Hematopoietic multipotent progenitor cell (in vitro differentiated cells): ENCODE measurements around the gene NME9. TPM values are rescaled to one million over a fixed set of nuclear protein-coding genes. Genes with fewer than 3 reads are reported as not detected.

Experiments
- DNase-seq, 3 donors: peaks; one replicate each; pipeline ENCODE4 v3.0.0-alpha.2; 2011 to 2015; ENCODE audit warnings: low read depth in 2 of 3, low spot score in 2 of 3
- total RNA-seq: library from RNA; depleted of rRNA; stranded (reverse); fragments of >200 nt; gene quantifications from one replicate; pipeline ENCODE4 v1.2.3, GENCODE V29; 2012

Gene NME9
- total RNA-seq, 1 donor, result 1.1 TPM

- DNase-seq, result no peak
These were observed 6.9 kb upstream of the NME9 start for GRCh38 chr3:138336454-138336999.

DNA sequence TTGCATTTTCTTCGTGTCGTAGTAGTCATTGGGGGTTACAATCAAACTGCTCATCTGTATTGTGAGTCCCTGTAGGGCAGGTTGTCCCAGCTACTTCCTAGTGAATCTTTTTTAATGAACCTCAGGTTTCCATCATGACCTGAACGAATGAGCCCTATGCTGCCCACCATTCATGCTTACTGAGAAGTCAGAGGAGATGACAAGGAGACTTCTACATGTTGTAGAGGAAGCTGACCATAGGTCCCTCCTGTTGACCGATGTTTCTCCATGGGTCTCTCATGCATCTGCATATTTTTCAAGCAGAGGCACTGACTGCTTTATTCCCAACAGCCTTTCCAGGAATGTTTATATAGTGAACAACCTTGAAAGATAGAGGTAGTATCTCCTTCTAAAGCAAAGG, 5.0 kb upstream of the NME9 start:
- DNase-seq, result no peak

- DNase-seq, result peak in 2 of 3 donors; percentile 37 to 69
These were observed 2.9 kb upstream of the NME9 start for GRCh38 chr3:138332472-138333073.

DNA sequence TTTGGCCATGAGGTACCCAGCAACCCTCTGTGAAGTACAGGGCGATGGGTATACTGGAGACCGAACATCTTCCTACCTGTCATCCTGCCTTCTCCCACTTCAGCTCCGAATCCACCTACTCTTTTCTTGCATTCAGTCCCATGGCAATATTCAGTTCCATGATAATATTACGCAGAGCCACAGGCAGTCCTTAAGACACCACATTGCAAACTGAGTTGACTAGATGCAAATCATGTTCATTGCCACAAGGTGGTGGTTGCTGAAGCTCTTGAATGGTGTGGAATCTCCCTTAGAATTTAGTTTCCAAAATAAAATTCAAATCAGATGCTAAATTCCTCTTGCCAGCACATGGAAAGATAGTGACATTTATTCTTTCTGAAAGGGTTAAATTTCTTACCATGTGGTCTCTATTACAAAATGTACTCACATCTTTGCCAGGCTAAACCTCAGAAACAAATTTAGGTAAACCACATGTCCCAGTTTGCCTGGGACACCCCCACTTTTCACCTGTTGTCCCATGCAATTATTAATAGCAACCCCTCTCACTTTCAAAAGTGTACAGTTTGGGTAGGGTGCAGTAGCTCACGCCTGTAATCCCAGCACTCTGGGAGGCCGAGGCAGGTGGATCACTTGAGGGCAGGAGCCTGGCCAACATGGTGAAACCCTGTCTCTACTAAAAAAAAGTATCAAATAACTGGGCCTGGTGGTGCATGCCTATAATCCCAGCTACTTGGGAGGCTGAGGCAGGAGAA, 1.7 kb upstream of the NME9 start:
- peak in 2 of 3 donors; percentile 5 to 39 for DNase-seq

DNA sequence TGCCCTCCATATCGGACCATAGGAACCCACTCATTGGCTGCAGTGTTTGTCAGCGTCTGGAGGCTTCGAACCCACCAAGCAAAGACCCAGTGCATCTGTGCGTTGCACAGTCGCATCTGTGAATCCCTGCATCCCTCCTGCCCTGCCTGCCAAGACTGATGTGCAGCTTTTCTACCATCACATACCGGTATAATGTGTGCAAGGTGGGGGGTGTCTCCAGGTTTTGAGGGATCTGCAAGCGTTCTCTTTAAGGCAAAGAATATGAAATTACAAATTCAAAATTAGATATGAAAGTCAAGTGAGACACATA, 288 bp upstream of the NME9 start:
- DNase-seq, result no peak

- no peak for DNase-seq
These were observed 1.3 kb downstream of the NME9 start for GRCh38 chr3:138328341-138328740.

DNA sequence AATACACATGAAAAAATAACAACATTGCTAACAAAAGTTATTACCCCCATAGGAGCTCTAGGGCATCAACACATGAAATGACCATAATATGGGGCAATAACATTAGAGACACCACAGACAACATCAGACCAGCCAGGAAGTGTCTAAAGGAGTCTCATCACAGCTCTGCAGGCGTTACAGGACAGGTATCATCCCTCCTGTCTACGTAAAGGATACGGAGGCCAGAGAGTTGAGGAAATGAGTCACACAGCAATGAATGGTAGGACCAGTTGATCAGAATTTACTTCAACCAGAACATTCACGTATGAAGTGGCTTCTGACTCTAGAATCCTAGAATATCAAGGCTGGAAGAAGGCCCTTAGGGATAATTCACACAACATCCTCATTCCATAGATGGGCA, 1.8 kb downstream of the NME9 start:
- no peak for DNase-seq

DNA sequence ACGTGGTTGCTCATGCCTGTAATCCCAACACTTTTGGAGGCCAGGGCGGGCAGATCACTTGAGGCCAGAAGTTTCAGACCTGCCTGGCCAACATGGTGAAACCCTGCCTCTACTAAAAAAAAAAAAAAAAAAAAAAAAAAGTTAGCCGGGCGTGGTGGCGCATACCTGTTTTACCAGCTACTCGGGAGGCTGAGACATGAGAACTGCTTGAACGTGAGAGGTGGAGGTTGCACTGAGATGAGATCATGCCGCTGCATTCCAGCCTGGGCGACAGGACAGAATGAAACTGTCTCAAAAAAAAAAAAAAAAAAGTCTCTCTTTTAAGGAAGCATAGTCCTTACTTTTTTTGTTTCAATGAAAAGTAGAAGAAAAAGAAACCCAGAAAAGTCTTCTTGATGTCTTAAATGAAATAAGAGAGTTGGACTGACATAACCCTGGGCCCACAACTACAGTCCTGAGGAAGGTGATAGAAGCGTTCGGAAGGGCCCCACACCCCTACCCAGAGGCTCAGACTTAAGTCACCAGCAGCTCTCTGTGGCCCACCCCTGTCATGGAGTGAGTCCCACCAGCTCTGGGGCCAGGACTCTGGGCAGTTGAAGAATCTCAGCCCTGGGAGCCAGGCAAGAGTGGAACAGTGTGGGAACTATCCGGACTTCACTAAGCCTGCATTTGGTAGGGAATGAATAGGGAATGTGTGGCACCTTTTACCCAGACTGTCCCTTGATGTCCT, 2.6 kb downstream of the NME9 start:
- DNase-seq, result no peak

DNA sequence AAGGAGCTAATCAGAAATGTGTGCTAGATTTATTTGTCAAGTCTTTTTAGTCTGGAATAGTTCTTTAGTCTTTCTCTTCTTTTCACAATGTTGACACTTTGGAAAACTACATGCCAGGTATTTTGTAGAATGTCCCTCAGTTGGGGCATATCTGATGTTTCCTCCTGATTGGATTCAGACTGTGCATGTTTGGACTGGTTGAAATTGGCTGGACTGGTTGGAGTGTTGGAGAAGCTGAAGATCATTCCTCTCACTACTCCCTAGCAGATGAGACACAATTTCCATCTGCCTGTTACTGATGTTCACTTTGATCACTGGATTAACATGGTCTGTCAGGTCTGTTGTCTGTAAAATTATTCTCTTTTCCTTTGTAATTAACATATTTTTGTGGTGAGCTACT, 3.7 kb downstream of the NME9 start:
- DNase-seq, result no peak

DNA sequence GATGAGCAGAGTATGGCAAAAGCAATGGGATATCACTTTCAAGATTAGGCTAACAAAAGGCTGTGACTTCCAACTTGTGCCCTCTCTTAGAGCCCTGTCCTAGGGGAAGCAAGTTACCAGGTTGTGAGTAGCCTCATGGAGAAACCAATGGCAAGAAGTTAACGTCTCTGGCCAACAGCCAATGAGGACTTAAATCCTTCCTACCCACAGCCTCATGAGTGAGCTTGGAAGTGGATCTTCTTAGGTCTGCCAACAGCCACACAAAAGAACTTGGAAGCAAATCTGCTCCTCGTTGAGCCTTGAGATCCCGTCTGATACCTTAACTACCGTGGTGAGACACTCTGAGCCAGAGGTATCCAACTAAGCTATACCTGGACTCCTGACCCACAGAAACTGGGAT, 5.7 kb downstream of the NME9 start:
- DNase-seq, result no peak

- no peak for DNase-seq
These were observed 12.0 kb downstream of the NME9 start for GRCh38 chr3:138317687-138318086.

GRCh38 chr3:138314751-138315150, 14.9 kb downstream of the NME9 start:
- no peak for DNase-seq

DNA sequence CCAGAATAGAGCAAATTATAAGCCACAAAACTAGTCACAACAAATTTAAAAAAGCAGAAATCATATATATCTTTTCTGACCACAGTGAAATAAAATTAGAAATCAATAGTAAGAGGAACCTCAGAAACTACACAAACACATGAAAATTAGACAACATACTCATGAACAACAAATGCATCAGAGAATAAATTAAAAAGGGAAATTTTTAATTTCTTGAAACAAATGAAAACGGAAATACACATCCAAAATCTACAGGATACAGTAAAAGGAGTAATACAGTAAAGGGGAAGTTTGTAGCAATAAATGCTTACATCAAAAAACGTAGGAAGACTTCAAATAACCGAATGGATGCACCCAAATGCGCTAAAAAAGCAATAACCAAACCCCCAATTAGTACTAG, 19.2 kb downstream of the NME9 start:
- no peak for DNase-seq

- DNase-seq, result no peak
These were observed 20.9 kb downstream of the NME9 start for GRCh38 chr3:138308783-138309182.

DNA sequence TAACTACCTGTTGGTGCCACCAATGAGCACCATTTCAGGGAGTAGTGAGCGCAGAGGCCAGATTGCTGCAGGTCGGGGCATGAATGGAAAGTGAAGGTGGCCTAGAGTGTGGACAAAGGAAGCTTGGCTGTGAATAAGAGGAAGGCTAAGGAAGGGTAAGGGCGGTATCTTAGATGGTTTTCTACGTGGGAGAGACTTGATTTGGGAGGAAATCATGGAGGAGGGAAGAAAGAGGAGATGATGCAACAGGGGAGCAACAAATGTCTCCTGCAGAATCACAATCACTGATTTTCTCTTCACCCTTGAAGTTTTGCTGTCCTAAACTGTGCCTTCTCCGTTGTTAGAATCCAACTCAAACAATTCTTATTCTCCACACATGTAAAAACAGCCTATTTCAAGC, 21.8 kb downstream of the NME9 start:
- DNase-seq, result no peak

DNA sequence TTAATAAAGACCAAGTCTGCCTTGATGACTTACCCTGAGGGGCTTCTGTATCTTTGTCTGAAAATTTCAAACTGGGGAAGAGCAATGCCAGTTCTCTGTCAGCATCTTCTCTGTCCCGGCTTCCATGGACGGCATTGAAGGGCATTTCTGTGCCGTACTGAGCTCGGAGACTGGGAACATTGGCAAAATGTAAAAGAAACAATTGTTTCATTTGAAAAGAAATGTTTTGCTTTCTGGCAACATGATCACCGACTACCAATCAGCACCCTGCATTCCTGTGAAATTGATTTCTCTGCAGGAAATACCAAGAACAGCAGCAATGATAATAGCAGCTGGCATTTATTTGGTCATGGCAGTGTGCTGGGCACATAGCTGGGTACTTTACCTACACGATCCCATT, 26.2 kb downstream of the NME9 start:
- no peak for DNase-seq

DNA sequence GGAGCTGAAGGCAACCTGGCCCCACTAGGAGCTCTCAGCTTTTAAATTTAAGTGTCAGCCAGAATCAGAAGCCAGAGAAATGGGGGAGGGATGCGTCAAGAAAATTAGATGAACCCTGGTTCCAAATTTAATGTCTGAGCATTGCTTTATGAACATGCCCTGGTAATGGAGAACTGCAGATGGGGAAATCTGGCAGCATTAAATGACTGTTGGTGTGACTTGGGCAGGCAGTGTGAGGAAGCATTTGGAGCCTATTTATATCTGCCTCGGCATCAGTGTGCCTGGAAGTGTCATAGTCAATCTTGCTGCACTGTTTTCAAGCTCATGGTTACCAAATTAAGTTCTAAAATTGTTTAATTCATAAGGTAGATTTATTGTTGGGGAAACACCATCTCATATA, 29.0 kb downstream of the NME9 start:
- no peak for DNase-seq

GRCh38 chr3:138297876-138298275, 31.8 kb downstream of the NME9 start:
- DNase-seq, result no peak

- DNase-seq, result no peak
These were observed 32.5 kb downstream of the NME9 start for GRCh38 chr3:138297059-138297607.

DNA sequence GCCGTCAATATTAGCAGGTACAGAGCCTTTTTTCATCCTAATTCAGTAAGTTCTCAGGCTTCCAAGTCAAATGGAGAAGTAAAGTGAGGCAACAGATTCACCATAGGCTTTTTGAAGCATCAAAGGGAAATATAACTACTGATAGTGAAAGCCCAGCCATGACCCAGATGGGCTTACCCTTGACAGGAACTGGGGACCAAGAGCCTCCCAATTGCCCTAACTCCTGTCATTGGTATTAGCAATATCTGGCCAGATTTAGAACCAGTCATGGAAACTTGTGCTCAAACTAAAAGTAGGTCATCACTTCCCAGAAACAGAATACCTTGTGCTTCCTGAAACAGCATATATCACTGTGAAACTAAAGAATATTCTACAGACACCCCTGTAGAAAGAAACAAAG, 33.0 kb downstream of the NME9 start:
- DNase-seq, result no peak

- no peak for DNase-seq
These were observed 40.0 kb downstream of the NME9 start for GRCh38 chr3:138289701-138290100.

- no peak for DNase-seq
These were observed 40.4 kb downstream of the NME9 start for GRCh38 chr3:138289260-138289659.
